NCI-H2107 treated with DMSO at 0.1 percent for 48 hours (cell line): ENCODE results near the gene PURB.
A peak's percentile ranks its signal among the peaks of the same experiment; 100 is the strongest.
"Not testable (repeated sequence)": the region's sequence is repeated elsewhere in the genome, so short reads cannot be mapped to it uniquely, and the experiment has no call there.

ENCODE experiments used
- DNase-seq: peaks from one replicate; lab custom pipeline; 2025; ENCODE audit not compliant: unreplicated experiment; lab: John Stamatoyannopoulos, UW

The PURB gene

DNA sequence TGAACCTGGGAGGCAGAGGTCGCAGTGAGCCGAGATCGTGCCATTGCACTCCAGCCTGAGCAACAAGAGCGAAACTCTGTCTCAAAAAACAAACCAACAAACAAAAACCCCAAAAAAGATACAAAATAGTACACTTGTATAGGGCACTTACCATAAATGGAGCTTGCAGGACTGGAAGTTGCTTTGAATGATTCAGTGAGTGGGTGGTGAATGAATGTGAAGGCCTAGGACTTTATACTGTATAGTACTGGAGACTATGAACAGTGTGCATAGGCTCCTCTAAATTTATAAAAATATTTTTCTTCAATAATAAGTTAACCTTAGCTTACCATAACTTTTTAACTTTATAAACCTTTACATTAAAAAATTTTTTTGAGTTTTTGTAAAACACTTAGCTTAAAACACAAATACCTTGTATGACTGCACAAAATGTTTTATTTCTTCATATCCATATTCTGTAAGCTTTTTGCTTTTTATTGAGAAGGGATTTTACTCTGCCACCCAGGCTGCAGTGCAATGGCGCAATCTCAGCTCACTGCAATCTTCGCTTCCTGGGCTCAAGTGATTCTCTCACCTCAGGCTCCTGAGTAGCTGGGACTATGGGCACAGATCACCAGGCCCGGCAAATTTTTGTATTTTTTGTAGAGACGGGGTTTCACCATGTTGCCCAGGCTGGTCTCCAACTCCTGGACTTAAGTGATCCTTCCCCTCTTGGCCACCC lies 30.5 kb downstream of the PURB start:
- no peak for DNase-seq

DNA sequence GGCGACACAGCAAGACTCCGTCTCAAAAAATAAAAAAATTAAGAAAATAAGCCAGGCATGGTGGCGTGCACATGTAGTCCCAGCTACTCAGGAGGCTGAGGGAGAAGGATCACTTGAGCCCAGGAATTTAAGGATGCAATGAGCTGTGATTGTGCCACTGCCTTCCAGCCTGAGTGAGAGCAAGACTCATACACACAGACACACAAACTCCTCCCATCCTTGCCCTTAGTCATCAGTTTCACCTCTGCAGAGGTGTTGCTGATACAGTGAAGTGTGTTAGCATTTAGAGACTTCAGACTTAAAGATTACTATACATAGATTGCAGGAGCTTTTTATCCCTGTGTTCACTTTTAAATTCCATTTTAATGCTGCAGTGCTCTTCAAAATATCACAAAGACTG lies 31.9 kb downstream of the PURB start:
- DNase-seq = no peak

DNA sequence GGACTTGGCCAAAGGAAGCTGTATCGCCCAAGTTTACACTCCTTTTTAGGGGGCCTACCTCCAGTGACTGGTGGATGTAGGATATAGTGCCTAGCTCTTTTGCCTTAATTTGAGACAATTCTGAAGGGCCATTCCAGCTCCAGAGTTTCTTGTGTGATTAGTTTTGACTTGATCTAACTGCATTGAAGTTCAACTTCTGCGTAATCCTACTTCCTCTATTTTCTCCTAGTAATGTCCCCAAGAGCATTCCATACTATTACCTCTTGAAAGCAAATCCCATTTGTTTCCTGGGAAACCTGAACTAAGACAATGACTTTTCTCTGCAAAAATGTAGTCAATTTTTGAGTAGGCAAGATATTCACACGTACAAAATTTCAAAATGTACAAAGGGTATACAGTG lies 32.7 kb downstream of the PURB start:
- no peak for DNase-seq

DNA sequence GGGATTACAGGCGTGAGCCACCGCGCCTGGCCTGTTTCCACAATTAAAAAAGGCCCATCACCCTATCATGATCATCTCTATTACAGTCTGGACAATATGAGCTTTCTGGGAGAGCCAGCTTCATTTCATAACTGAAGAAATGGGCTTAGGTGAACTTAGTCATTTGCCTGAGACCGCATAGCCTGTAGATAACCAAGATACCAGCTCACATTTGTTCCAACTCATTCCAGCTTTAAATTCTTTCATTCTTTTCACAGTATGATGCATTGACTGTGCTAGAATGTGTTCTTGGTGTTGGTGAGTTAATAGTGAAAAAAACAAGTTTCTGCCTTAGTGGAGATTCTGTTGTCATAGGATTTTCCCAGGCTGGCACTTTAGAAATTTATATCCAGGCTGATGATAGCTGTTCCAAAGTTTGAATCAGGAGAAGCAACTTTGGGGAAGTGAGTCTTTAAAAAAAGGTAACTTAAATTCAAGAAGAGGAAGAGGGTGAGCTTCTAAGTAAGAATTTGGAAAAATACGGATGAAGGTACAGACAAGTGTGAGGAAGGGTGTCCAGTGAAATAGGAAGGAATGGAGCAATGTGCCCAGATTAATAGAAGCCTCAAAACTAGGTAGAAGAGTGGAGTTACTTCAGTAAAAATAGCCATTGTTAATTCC lies 35.3 kb downstream of the PURB start:
- DNase-seq = no peak

DNA sequence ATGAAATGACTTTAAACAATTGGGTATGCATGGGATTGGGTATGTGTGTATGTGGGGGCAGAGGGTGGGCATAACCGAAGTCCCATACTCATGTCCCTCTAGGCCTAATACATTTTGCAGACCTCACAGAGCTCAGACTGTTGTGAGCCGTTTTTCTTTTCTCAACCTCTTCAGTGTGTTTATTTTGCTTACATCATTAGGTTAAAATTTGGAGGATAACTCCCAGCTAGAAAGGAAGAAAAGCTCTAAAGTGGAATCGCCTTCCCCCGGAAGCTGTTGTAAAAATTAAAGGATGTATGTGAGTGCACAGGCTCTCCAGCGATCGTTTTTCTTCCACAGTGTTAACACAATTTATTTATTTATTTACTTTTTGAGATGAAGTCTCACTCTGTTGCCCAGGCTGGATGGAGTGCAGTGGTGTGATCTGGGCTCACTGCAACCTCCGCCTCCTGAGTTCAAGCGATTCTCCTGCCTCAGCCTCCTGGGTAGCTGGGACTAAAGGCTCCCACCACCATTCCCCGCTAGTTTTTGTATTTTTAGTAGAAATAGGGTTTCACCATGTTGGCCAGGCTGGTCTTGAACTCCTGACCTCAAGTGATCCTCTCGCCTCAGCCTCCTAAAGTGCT lies 36.0 kb downstream of the PURB start:
- DNase-seq = no peak

DNA sequence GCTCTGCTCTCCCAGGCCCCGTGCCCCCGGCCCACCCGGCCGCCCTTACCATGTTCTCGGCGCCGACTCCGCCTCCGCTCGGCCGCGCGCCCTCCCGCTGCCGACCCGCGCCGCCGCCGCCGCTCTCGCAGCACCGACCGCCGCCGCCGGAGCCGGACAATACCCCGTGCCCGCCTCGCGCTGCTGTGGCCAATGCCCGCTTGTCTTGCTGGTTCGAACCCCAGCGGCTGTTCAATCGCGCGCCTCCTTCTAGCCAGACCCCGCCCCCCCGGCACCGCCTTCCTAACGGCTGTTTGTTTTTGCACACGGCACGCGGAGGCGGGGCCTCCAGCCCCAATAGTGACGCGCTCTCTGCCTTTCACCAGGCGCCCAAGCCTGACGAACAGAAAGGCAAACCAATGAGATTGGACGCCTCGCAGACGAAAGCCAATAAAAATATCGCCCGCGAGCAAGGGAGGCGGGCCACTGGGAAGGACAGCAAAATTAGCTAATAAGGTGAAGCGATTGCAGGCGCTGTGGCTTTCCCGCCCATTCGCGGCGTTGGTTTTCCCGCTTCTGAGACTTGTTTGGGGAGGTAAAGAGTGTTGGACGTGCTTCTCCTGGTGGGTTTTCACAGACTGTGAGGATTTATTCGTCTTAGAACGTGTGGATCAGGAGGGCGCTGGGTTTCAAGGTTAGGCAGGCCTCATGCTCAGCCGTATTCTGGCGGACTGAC lies 37.3 kb downstream of the PURB start, which contains the start of gene H2AZ2:
TSS of gene H2AZ2 (minus strand) at position 168 of the 715 bp plus-strand sequence. CDS start at position 52, 116 bp downstream.
- peak; percentile 99 for DNase-seq

DNA sequence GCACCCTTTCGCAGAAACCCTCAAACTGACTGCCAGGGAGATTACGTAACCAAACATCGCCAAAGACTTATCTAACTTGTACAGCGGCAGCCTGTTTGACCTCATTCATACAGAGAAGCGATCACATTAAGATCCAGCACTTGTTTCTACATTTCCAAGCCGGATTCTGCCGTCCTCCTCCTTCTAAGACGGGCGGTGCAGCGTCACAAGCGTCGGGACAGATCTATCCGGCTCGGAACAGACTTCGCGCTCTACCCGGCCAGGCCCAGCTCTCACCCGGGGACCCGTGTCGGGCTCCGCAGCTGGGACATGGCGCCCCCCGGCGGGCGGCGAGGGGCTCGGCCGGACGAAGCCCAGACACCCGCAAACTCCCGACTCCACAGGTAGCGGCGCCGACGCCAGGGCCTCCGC lies 37.8 kb downstream of the PURB start:
- peak; percentile 71 for DNase-seq

DNA sequence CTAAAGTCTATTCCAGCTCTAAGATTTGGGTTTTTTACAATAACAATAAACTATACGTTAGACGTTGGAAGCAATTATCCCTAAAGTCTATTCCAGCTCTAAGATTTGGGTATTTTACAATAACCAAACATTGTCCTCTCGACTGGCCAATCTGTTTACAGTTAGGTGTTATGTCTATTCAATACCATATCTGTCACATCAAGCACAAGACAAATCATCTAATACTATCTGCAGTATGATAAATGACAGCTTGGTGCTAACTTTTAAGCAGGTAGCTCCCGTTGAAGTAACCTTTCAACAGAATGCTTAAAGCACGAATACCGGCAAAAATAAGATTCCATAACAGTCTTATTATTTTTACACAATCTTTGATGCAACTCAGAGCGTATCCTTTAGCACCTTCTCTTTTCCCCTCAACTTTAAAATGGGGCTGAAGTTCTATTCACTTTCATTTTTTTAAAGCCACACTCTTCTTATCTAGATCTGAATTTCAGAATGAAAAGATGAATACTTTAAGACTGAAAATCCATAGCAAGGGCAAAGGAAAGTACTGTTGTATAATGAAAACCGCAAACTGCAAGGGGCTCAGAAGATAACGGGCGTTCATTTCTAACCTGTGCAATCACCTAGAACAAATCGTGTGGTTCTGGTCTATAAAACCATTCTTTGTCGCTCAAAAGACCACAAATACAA lies 38.4 kb downstream of the PURB start:
- DNase-seq = no peak

DNA sequence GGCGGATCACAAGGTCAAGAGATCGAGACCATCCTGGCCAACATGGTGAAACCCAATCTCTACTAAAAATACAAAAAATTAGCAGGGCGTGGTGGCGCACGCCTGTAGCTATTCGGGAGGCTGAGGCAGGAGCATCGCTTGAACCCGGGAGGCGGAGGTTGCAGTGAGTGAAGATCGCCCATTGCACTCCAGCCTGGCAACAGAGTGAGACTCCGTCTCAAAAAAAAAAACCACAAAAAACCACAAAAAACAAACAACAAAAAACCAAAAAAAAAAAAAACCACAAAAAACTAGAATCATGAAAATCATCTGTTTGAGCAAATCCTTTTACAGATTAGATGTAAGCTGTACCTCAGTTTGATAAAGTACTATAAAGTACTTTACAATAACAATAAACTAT lies 38.9 kb downstream of the PURB start:
- not testable (repeated sequence) for DNase-seq

DNA sequence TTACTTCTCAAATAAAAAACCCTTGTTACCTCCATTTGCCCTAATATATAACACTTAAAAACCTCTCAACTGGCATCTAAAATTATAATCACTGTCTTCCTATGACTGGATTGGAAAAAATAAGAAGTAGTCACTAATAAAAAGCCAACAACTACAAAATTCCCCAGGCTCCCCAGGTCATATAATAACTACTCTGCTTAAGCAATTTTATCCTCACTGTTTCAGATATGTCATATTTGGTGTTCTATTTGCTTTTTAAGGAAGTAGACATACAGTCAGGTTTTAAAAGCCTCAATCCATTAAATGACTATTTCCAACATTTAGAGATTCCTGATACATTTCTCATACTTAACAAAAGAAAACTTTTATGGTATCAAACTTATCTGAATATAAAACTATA lies 39.9 kb downstream of the PURB start:
- no peak for DNase-seq

DNA sequence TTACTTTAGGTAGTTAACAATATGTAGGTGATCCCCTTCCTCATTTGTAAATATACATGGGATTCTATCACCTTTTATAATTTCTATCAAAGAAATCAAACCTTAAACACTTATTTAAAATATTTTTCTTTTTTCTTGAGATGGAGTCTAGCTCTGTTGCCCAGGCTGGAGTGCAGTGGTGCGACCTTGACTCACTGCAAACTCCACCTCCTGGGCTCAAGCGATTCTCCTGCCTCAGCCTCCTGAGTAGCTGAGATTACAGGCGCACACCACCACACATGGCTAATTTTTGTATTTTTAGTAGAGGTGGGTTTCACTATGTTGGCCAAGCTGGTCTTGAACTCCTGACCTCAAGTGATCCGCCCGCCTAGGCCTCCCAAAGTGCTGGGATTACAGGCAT lies 41.9 kb downstream of the PURB start:
- not testable (repeated sequence) for DNase-seq

DNA sequence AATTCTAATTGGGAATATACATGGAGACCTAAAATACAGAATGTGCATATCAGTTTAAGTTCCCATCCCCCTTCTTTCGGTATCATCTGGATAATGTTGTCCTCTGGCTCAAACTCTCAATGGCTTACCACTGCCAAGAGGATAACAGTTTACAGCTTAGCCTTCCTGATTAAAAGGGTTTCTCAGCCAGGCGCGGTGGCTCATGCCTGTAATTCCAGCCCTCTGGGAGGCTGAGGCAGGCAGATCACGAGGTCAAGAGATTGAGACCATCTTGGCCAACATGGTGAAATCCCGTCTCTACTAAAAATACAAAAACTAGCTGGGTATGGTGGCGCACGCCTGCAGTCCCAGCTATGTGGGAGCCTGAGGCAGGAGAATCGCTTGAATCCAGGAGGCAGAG lies 42.7 kb downstream of the PURB start:
- not testable (repeated sequence) for DNase-seq

DNA sequence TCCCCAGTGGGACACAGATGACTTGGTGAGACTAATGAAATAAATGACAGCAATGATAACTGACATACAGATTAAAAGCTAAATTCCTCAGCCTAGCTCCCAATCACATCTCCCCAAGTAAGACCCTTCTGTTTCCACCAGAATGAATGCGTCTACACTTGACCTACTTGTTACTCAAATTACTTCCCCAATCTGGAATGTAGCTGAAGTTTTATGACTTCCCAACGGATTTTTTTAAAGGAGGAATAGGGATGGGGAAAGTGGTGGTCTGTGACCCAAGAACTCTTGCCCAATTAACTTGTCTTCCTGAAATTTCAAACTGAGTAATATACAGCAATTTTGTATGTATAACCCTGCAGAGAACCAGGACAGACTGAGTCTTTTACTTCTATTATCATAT lies 46.6 kb downstream of the PURB start:
- DNase-seq = no peak

DNA sequence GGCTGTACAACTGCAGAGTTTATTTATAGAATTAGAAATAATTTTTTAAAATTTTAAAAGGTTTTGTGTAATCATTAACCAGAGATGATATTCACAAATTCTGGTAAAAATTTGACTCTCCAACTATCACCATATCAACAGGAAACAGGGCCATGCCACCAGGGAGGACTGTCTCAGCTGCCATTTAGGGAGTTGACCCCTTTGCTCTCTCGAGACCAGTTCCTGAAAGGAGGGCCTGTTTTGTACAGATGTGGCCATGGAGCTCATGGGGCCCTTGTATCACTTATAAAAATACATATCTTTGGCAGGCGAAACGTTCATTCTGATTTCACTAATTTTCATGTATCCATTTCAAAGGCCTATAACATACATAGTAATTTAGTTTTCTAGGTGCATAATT lies 57.8 kb downstream of the PURB start:
- no peak for DNase-seq
